ENCODE measurements around the gene FER. TPM values are rescaled to one million over a fixed set of nuclear protein-coding genes. Genes with fewer than 3 reads are reported as not detected.

FER gene
- total and polyA plus RNA-seq, 10 of the 15 experiments (the other 5 are each of a cell fraction or from before 2014, with no cell fraction given): 4.4 to 19.1 (median 9.6) TPM

DNA sequence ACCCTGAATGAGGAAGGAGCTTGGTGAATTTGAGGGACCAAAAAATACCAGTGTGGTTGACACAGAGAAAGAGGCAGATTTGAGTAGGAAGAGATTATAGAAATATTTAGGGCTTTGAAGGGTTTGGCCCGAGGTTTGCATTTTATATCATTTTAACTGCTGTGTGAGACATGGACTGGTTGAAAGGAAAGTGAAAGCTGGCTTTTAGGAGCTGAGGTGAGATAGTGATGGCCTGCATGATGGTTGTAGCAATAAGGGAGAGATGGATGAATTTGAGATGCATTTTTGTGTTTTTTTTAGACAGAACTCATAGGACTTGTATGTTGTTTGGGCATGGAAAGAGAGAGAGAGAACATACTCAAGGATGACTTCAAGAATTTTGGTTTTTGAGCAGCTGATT lies 21.7 kb downstream of the FER start:
- Histone ChIP-seq H3K36me3 (ENCODE audit: control insufficient read depth in 2 of 2, insufficient read depth in 2 of 2, low read length in 1 of 2) (no peaks in the 10 kb centered on the region), H4K20me1 (ENCODE audit: control insufficient read depth, insufficient read depth) (no peaks in the 10 kb centered on the region), H3K4me1 (ENCODE audit: control insufficient read depth, insufficient read depth, low read length) (peaks cover 4% of the 10 kb centered on the region), H3K9ac (ENCODE audit: control insufficient read depth, insufficient read depth, low read length) (no peak overlapping the region), H3K27me3 (replicated peaks in 1 of 2; ENCODE audit: control insufficient read depth in 2 of 2, insufficient read depth in 2 of 2, low read length in 1 of 2) (no peaks in the 10 kb centered on the region), H3K9me3 (replicated peaks; ENCODE audit: control insufficient read depth, insufficient read depth, low read length) (no peaks in the 10 kb centered on the region; the same call in 2 of the 3 replicates), H2AFZ (ENCODE audit: control insufficient read depth, low read depth, low read length) (peak overlapping the region; percentile 77), H3K4me3 (peak overlapping the region; percentile 23; the same call in 1 of the 2 replicates), H3K27ac (ENCODE audit: control insufficient read depth, insufficient read depth) (peak overlapping the region; percentile 50), H3K79me2 (ENCODE audit: control insufficient read depth, insufficient read depth, low read length) (no peaks in the 10 kb centered on the region; the same call in none of the 2 replicates), H3K4me2 (ENCODE audit: control insufficient read depth, insufficient read depth) (peak overlapping the region; percentile 40)
- BruUV-seq (replicated peaks): TSS peak; percentile 21
- SMC1A ChIA-PET (ENCODE audit: uncharacterized antibody, unreplicated experiment): interaction anchor here (0.6 to 3.5 kb wide), 10 partner anchors 11 to 924 kb away, joined by 3 to 16 read pairs (median 4); partner anchors contain the start of gene FER
- ATAC-seq (peak; percentile 77), FAIRE-seq (no peak), DNase-seq (ENCODE audit: low read depth, low spot score) (no peak)
- TF ChIP-seq ZNF274 (IDR thresholded peaks at IDR 0.05; ENCODE audit: insufficient read depth, insufficient read length) (no peak), E2F8 (IDR thresholded peaks at IDR 0.05; ENCODE audit: low read depth, partially characterized antibody) (no peak), SMAD5 (IDR thresholded peaks at IDR 0.05; ENCODE audit: low read depth) (no peak), NFXL1 (IDR thresholded peaks at IDR 0.05; ENCODE audit: borderline replicate concordance) (no peak), CREB1 (IDR thresholded peaks at IDR 0.05; ENCODE audit: low read depth) (no peak), CEBPB (IDR thresholded peaks at IDR 0.05; ENCODE audit: borderline replicate concordance in 1 of 2, low read depth in 2 of 2, low read length in 2 of 2) (no peak), ZBED1 (IDR thresholded peaks at IDR 0.05; ENCODE audit: borderline replicate concordance) (no peak)
- TF ChIP-seq, protein P1, sequence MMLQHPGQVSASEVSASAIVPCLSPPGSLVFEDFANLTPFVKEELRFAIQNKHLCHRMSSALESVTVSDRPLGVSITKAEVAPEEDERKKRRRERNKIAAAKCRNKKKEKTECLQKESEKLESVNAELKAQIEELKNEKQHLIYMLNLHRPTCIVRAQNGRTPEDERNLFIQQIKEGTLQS (IDR thresholded peaks at IDR 0.05; ENCODE audit: borderline replicate concordance, extremely low read depth, low read depth, low read length): no peak
- TF ChIP-seq, protein P2, sequence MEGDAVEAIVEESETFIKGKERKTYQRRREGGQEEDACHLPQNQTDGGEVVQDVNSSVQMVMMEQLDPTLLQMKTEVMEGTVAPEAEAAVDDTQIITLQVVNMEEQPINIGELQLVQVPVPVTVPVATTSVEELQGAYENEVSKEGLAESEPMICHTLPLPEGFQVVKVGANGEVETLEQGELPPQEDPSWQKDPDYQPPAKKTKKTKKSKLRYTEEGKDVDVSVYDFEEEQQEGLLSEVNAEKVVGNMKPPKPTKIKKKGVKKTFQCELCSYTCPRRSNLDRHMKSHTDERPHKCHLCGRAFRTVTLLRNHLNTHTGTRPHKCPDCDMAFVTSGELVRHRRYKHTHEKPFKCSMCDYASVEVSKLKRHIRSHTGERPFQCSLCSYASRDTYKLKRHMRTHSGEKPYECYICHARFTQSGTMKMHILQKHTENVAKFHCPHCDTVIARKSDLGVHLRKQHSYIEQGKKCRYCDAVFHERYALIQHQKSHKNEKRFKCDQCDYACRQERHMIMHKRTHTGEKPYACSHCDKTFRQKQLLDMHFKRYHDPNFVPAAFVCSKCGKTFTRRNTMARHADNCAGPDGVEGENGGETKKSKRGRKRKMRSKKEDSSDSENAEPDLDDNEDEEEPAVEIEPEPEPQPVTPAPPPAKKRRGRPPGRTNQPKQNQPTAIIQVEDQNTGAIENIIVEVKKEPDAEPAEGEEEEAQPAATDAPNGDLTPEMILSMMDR (IDR thresholded peaks at IDR 0.05 in 2 of 3, conservative IDR thresholded peaks at IDR 0.05 in 1 of 3; ENCODE audit: control insufficient read depth in 2 of 3, extremely low read depth in 1 of 3, insufficient read depth in 1 of 3, low read depth in 3 of 3, low read length in 3 of 3): no peak
- TF ChIP-seq, protein P3, sequence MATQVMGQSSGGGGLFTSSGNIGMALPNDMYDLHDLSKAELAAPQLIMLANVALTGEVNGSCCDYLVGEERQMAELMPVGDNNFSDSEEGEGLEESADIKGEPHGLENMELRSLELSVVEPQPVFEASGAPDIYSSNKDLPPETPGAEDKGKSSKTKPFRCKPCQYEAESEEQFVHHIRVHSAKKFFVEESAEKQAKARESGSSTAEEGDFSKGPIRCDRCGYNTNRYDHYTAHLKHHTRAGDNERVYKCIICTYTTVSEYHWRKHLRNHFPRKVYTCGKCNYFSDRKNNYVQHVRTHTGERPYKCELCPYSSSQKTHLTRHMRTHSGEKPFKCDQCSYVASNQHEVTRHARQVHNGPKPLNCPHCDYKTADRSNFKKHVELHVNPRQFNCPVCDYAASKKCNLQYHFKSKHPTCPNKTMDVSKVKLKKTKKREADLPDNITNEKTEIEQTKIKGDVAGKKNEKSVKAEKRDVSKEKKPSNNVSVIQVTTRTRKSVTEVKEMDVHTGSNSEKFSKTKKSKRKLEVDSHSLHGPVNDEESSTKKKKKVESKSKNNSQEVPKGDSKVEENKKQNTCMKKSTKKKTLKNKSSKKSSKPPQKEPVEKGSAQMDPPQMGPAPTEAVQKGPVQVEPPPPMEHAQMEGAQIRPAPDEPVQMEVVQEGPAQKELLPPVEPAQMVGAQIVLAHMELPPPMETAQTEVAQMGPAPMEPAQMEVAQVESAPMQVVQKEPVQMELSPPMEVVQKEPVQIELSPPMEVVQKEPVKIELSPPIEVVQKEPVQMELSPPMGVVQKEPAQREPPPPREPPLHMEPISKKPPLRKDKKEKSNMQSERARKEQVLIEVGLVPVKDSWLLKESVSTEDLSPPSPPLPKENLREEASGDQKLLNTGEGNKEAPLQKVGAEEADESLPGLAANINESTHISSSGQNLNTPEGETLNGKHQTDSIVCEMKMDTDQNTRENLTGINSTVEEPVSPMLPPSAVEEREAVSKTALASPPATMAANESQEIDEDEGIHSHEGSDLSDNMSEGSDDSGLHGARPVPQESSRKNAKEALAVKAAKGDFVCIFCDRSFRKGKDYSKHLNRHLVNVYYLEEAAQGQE (IDR thresholded peaks at IDR 0.05; ENCODE audit: low read depth, low read length): no peak
- TF ChIP-seq, protein P4, sequence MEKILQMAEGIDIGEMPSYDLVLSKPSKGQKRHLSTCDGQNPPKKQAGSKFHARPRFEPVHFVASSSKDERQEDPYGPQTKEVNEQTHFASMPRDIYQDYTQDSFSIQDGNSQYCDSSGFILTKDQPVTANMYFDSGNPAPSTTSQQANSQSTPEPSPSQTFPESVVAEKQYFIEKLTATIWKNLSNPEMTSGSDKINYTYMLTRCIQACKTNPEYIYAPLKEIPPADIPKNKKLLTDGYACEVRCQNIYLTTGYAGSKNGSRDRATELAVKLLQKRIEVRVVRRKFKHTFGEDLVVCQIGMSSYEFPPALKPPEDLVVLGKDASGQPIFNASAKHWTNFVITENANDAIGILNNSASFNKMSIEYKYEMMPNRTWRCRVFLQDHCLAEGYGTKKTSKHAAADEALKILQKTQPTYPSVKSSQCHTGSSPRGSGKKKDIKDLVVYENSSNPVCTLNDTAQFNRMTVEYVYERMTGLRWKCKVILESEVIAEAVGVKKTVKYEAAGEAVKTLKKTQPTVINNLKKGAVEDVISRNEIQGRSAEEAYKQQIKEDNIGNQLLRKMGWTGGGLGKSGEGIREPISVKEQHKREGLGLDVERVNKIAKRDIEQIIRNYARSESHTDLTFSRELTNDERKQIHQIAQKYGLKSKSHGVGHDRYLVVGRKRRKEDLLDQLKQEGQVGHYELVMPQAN (conservative IDR thresholded peaks at IDR 0.05): no peak
- intact Hi-C loops (cut with micrococcal nuclease; ENCODE audit: unreplicated experiment): no loop called here
- POLR2A ChIA-PET: interaction anchor here (0.6 to 1.2 kb wide), 5 partner anchors 8 to 367 kb away, joined by 3 to 4 read pairs (median 3); no protein-coding TSS in a partner anchor
- RAD21 ChIA-PET (ENCODE audit: unreplicated experiment): interaction anchor here (0.6 to 1.5 kb wide), 9 partner anchors 9 to 82 kb away, joined by 3 to 6 read pairs (median 4); no protein-coding TSS in a partner anchor
- CTCF ChIA-PET: interaction anchor here (0.8 to 2.2 kb wide), 2 partner anchors 11 to 16 kb away, joined by 3 to 9 read pairs; no protein-coding TSS in a partner anchor
- in situ Hi-C loops (cut with MboI): no loop called here
- WGBS (ENCODE audit: insufficient coverage, insufficient replicate concordance, low lambda C conversion rate, missing lambda C conversion rate): 94% methylated on average over 1 of the region's 1 CpG
